ENCODE data around the gene EFCAB10.
A peak's percentile ranks its signal among the peaks of the same experiment; 100 is the strongest.

The EFCAB10 gene

DNA sequence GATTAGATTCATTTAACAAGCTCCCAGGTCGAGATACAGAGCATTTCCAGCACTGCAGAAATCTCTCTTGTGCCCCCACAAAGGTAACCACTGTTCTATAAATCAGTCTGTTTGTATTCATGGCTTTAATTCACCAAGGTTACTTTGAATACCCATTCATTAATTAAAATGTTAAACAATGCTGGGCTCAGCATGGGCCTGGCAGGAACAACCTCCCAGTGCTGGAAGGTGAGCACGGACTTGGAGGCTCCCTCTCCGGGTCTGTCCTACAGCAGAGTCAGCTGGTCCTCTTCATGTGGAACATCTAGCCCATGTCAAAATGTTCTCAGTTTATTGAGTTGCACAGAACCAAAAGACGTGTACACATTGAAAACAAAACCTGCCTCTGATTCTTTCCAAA, 15.6 kb upstream of the EFCAB10 start:
- DNase-seq: no peak

DNA sequence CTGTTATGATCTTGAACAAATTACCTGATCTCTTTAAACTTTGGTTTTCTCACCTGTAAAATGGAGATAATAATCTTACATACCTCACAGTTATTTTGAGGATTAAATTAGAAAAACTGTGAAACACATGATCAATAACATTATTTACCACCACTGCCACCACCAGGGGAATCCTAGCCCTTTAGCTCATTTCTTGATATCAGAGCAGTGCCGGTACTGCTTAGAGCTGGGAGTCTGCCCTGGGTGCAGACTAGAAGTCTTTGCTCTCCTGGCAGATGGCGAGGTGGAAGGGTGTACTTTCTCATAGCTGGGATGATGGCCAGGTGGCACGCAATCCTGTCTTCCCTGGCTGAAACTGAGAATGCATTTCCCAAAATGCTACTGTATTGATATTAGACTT, 12.7 kb upstream of the EFCAB10 start:
- no peak for DNase-seq

DNA sequence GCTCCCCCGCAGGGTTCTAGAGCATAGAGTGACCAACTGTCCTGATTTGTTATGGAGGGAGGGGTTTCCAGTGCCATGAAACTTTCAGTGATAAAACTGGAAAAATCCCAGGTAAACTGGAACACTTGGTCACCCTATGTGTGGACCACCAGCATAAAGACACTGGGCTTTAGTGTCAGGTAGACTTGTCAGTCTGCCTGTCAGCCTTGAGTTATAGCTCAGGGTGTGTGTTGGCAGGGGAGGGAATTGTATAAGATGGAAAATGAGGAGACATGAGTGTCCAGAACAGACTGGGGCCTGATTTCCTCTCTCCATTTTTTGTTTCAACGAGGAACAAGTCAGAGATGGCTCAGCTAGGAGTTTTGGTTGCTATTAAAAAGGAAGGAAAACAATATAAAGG, 10.2 kb upstream of the EFCAB10 start:
- DNase-seq: no peak

DNA sequence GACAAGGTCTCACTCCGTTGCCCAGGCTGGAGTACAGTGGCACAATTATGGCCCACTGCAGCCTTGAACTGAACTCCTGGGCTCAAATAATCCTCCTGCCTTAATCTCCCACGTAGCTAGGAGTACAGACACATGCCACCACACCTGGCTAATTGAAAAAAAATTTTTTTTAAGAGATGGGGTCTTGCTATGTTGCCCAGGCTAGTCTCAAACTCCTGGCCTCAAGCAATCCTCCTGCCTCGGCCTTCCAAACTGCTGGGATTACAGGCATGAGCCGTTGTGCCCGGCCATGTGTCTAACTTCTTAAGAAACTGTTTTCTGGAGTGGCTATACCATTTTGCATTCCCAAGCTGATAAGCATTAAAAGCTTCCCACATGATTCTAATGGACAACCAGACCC, 9.5 kb upstream of the EFCAB10 start:
- no peak for DNase-seq

DNA sequence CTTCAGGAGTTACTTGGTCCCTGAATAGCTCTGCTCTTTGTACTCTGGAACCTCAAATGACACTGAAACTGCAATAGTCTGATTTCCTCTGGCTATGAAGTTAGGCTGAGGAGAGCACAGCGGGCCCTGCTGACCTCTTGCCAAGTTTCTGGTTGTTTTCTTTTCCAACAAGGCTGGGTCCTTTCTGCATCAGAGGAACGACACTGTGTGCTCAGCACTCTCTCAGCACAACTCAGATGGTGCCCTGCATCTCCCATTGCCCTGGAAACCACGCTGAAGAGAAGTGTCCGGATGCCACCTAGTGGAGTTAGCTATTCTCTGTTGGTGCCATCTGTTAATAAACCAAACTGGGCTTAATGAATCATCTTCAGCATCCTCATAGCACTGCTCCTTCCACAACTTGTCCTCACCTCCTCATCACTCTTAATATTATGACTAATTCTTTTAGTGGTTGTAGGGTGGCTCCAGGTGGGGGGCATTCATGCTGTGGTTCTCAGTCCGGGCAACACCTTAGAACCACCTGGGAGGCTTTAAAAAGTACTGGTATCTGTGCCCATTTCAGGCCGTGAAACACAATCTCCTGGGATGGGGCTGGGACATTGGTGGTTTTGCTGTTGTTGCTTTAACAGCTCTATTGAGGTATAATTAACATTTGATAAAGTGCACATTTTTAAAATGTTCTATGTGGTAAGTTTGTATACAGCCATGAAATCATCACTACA, 8.2 kb upstream of the EFCAB10 start:
- DNase-seq: peak; percentile 45 to 63

DNA sequence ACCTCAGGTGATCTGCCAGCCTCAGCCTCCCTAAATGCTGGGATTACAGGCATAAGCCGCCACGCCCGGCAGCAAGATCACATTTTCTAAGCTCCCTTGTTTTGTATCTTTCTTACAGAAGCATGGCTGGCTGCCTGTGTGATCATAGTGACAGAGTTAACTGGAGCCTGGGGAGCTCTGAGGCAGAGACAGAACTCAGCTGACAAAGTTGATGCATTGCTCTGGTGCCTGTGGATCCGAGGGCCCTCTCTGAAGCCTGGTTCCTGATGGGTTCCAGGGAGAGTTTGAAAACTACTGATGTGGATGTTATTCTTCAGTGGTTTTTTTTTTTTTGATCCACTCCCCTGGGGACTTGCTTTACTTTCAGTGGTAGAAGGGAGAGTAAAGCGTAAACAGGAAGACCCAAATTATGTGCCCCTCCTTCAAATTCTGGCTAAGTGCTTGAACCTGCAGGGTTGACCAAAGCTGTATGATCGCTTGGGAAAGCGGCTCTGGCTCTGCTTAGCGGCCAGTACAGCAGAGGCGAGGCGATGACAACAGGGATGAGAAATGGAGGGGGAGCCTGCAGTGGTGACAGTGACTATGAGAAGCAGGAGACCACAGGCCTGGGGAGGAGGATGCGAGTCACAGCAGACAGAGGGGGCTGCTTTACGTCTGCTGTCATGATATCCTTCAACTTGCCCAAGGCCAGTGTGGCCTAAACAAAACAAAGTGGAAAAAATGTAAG, 6.8 kb upstream of the EFCAB10 start:
- DNase-seq: no peak

DNA sequence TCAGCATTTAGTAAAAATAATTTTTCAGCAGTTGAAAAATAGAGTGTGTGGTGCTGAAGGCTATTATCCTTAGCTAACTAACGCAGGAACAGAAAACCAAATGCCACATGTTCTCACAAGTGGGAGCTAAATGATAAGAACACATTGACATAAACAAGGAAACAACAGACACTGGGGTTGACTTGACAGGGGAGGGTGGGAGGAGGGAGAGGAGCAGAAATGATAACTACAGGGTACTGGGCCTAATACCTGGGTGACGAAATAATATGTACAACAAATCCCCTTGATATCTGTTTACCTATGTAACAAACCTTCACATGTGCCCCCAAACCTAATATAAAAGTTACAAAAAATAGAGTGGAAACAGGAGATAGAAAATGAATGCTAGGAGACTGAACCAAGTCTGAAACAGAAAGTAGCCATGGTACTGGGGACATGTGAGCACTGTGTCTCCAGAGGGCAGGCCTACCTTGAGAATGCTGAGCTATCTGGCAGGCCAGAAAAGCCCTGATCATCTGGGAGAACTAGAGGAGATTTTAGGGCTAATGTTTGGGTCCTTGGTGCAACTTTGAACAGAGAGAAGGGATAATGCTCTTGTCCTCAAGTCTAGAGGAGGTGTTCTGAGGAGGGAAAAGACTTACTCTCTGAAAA, 4.7 kb upstream of the EFCAB10 start:
- DNase-seq: no peak

DNA sequence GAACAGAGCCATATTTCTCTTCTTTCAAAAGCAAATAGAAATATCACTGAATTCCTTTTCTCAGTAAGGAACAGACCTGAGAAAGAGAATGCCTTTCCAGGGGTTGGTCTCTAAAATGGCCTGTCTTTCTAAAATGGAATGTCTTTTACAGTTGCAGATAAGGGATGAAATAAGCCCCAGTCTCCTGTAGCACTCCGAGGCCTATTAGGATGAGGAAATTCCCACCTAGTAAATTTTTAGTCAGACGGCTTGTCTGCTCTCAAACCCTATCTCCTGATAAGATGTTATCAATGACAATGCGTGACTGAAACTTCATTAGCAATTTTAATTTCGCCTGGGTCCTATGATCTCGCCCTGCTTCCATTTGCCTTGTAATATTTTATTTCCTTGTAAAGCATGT, 2.9 kb upstream of the EFCAB10 start:
- no peak for DNase-seq

DNA sequence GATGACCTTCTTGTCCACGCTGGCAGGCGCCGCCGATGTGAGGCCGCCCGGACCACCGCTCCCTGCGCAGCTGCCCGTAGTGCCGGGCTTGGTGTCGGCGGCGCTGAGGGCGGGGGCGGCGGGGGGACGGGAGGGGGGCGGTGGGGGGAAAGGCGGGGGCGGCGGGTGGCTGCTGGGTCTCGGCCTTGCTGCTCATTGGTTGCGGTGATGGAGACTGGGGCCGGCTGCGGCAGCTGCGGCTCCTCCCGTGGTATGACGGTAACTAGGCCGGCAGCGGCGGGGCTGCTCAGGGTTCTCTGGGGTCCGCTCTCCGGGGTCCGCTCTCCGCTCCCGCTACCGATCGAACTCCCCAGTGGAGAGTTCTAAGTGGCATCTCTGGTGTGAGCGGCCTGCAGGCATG, 1.8 kb upstream of the EFCAB10 start:
- no peak for DNase-seq

DNA sequence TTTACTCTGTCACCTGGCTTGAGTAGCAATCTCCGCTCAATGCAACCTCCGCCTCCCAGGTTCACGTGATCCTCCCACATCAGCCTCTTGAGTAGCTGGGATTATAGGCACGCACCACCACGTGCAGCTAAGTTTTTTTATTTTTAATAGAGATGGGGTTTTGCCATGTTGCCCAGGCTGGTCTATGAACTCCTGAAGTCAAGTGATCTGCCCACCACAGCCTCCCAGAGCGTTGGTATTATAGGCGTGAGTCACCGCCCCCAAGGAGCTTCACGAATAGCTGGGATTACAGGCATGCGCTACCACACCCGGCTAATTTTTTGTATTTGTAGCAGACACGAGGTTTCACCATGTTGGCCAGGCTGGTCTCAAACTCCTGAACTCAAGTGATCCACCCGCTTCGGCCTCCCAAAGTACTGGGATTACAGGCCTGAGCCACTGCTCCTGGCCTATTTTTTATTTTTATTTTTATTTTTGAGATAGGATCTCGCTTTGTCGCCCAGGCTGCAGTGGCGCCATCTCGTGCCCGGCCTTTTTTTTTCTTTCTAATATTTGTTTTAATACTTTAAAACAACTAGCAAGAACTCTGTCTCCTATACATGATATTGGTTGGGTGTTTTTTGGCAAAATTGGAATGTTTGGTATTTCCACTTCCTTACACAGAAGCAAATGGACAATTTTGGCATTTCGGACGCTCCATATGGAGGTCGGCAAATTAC, 1.1 kb downstream of the EFCAB10 start:
- no peak for DNase-seq

DNA sequence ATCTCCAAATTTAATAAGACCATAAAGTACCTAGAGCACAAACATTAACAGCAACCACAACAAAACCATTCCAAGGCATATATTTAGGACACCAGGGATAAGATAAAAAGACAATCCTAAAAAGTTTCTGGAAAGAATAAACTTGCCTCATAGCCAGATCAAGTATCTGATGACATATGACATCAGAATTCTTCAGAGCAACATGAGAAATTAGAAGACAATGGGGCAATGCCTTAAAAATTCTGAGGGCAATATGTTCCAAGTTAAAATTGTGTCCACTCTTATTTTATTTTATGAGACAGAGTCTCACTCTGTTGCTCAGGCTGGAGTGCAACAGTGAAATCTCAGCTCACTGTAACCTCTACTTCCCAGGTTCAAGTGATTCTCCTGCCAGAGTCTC, 2.8 kb downstream of the EFCAB10 start:
- DNase-seq: no peak

DNA sequence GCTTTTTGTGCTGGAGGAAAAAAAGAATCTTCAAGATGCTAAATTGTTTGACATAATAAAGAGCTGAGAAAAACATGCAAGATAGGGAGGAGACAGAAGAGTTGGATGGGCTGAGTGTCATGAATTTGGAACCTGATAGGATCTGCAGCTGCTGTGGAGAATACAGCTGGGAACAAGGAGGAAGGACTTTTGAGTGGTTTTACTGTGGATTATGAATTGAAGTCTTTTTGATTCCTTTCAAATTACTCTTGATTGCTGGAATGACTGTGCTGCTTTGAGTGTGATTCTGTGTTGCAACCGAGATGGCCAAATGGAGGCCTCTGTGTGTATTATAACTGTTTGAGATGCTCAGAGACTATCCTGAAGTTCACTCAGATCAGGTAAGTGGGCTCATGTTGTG, 4.0 kb downstream of the EFCAB10 start:
- no peak for DNase-seq

DNA sequence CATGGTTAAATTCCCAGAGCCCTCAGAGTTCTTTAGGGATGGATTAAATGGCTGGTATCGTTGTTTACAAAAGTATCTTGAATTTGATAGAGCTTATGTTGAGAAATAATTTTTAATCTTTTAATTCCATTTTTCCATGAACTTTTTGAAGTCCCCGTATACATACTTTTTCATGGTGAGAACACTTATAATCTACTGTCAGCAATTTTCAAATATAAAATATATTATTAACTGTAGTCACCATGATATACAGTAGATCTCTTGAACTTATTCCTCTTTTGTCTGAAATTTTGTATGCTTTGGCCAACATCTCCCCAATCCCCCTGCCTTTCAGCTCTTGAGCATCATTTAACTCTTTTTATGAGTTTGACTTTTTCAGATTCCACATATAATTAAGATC, 9.4 kb downstream of the EFCAB10 start:
- no peak for DNase-seq

DNA sequence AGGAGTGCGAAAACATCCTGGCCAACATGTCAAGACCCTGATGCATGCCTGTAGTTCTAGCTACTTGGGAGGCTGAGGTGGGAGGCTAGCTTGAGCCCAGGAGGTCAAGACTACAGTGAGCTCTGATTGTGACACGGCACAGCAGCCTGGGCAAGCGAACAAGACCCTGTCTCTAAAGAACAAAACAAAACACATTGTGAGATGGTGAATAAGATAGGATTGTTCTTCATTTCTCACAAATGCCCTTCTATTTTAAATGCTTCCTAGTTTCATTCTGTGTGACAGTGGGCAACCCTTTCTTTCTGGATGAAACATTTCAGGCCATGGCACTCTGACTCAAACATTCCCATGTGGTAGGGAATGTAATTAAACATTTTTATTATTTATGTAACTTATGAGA, 13.5 kb downstream of the EFCAB10 start:
- DNase-seq: no peak

DNA sequence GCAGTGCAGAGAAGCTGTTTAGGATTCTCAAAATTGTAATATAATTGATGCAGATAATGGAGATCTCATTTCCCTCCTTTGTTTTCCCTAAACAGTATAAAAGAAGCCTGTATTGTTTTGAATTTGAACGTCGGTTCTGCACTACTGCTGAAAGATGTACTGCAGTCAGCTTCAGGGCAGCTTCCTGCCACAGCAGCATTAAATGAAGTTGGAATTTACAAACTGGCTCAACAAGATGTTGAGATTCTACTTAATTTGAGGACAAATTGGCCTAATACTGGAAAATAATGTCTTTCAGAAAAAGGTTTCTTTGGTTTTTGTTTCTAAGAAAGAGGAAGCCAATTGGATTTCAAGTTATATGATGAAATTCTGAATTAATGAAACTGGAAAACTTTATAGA, 14.3 kb downstream of the EFCAB10 start:
- DNase-seq: no peak

DNA sequence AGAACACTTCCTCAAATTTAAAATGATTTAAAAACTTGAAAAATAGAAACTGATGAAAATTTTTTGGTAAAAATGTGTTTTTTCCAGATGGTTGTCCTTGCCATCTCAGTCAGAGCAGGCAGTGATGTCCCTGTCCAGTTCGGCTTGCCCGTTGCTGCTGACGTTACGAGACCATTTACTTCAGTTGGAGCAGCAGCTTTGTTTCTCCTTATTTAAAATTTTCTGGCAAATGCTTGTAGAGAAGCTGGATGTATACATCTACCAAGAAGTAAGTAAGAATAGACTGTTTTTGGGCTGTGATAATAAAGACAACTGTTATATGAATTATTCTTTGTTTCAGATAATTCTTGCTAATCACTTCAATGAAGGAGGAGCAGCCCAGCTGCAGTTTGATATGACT, 16.1 kb downstream of the EFCAB10 start:
- DNase-seq: no peak

DNA sequence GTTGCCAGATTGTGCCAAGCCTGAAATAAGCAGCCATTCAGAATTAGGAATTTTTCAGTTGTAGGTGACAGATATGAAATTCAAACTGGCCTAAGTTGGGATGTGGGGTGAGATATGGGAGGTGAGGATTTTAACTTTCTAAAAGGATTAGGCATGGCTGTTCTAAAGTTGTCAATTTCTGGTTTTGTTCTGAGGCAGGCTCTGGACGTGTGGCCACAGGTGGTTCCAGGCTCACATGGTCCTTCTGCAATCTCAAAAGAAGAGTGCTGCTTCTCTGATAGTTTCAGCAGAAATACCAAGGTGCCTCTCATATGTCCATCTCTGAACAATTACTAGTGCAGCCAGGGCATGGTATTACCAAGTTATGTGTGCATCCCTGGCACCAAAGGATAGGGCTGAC, 21.4 kb downstream of the EFCAB10 start:
- DNase-seq: no peak

DNA sequence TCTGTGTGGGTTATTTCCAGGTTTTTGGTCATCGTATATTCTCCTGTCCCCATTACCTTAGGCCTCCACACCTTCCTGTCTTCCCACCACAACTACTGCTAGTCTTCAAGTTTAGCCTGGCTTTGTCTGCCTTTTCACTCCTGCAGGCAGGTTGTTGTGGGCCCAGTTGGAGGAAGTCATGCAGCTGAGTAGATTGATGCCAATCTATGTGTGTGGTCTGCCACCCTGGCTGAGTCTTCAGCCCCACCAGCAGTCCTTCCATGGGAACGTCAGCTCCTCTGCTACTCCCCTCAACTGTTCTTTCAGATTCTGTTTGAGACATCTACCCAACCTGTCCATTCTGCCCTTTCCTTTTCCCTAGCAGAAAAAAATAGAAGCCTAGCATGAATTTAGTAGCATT, 43.0 kb downstream of the EFCAB10 start:
- DNase-seq: no peak

DNA sequence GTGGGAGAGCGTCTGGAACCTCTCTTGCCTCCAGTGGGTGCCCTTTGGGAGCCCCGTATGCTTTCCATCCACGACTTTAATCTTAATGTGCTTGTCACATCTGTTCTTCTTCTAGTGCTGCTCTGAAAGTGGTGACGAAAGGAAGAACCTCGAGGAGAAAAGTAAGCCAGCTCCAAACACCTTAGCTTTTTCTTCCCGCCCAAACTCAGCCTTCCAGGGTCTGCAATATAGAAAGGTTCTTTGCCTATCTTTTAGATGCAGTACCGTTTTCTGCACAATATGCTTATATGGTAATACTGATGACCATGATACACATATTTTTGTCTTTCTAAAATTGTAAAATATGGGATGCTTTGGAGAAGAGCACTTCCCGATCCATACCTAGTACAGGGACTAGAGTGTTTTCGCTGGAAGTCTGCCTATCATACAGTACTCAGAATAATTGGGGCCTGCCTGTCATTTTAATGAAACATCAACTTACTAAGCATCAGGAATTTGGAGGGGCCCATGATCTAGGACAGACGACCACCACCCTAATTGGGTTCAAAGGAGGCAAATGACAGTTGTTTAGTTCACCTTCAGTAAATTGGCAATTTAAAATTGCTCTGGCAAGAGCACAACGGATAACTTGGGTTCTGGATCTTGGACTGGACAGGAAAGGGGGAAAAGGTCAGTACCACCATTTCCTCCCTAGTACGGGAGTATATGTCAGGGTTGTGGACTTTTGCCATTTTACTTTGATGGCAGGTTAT, 48.4 kb downstream of the EFCAB10 start:
- DNase-seq: no peak

DNA sequence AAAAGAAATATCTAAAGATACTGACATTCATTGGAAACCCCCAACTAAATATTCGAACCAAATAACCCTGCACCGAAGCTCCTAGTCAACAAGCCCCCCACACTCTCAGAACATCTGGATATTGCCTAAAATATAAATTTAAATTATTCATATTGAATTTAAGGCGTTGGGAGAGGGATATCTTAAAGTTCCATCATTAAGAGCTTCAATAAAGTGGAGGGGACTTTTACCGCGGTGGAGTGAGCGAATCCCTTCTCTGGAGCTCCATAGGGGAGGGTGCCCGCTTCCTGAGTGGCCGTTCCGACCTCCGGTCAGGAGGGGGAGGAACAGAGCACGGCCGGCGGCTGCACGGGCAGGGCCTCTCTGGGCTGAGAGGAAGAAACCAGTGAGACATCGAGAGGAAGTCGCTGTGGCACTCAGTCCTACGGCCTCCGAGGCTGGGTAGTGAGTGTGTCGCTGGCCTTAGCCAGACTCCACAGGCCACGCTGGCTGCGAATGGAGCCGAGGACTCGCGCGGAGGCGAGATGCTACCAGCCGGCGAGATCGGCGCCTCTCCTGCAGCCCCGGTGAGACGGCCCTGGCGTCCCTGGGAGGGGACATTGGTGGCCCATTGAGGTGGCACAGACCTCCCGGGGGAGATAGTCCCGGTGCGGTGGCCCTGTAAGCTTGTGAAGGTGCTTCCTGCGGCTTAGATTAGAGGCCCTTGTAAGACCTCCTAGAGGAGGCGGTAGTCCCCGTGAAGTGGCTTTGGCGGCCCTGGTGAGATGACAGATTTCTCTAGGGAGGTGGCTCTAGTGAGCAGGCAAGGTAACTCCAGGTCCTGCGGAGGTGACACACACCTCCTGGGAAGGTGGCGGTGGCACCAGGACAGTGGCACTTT, 49.3 kb downstream of the EFCAB10 start, which contains the start of gene RINT1:
TSS of gene RINT1 (plus strand) at position 410 of the 880 bp plus-strand sequence. CDS start at position 525, 115 bp downstream.
- DNase-seq: peak; percentile 90 to 92

DNA sequence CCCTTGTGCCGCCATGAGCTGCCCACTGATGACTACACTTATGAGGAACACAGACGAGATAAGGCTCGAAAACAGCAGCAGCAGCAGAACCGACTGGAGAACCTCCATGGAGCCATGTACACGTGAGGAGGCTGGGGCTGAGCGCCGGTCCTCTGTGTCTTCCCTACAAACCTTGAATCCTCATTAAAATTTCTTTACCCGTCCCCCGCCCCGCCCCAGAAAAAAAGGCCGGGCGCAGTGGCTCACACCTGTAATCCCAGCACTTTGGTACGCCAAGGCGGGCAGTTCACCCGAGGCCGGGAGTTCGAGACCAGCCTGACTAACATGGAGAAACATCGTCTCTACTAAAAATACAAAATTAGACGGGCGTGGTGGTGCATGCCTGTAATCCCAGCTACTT, 50.7 kb downstream of the EFCAB10 start:
- no peak for DNase-seq

DNA sequence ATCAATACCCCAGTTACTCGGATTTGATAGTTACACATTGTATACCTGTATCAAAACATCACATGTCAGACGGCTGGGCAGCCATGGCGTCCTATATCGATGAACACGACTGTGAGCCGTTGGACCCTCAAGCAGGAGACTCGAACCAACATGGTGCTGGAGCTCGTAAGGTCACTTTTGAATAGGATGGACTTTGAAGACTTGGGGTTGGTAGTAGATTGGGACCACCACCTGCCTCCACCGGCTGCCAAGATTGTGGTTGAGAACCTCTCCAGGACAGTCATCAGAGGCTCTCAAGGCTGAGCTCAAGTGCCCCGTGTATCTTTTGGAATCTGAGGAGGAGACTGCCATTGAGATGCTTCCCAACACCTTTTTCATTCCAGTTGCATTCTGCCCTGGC, 51.2 kb downstream of the EFCAB10 start:
- DNase-seq: no peak
